ENCODE data around the gene MPP7.

The MPP7 gene

DNA sequence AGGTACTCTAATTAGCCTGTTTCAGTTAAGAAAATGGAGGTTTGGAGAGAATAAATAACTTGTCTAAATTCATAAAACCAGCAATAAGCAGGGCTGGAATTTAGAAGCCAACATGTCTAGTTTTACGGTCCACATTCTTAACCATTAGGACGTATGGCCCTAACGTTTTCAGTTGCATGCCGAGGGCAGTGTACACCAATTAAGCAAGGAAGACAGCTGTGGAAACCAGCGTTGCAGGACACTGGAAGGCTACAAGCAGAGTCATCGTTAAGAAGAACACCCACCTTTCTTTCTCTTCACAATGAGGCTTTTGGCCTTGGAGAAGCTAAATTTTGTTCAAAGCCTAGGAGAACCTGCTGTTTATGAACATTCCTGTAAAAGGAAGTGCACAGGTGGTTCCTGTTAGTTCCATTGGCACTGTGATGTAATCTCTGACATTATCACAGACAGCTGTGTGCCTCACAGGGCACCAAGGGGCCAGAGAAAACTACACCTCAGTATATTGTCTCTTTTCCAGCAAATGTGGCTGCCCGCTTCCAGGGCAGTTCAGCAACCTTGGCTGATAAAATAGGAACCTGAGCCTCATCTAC is 21.0 kb downstream of the MPP7 start:
- TF ChIP-seq, protein P1, sequence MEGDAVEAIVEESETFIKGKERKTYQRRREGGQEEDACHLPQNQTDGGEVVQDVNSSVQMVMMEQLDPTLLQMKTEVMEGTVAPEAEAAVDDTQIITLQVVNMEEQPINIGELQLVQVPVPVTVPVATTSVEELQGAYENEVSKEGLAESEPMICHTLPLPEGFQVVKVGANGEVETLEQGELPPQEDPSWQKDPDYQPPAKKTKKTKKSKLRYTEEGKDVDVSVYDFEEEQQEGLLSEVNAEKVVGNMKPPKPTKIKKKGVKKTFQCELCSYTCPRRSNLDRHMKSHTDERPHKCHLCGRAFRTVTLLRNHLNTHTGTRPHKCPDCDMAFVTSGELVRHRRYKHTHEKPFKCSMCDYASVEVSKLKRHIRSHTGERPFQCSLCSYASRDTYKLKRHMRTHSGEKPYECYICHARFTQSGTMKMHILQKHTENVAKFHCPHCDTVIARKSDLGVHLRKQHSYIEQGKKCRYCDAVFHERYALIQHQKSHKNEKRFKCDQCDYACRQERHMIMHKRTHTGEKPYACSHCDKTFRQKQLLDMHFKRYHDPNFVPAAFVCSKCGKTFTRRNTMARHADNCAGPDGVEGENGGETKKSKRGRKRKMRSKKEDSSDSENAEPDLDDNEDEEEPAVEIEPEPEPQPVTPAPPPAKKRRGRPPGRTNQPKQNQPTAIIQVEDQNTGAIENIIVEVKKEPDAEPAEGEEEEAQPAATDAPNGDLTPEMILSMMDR (IDR thresholded peaks at IDR 0.05; ENCODE audit: control extremely low read depth, extremely low read depth, low read depth, missing control alignments): no peak
- DNase-seq (ENCODE audit: extremely low spot score): no peak
- POLR2A ChIA-PET: no interaction called here
- CTCF ChIA-PET: interaction anchor here (0.9 kb wide), 1 partner anchor 111 kb away, joined by 3 read pairs; no protein-coding TSS in a partner anchor

GRCh38 chr10:28280652-28281051 is 22.2 kb downstream of the MPP7 start:
- CTCF ChIA-PET: no interaction called here
- TF ChIP-seq, protein P1 (IDR thresholded peaks at IDR 0.05; ENCODE audit: control extremely low read depth, extremely low read depth, low read depth, missing control alignments): no peak
- POLR2A ChIA-PET: no interaction called here
- no peak for DNase-seq (ENCODE audit: extremely low spot score)

DNA sequence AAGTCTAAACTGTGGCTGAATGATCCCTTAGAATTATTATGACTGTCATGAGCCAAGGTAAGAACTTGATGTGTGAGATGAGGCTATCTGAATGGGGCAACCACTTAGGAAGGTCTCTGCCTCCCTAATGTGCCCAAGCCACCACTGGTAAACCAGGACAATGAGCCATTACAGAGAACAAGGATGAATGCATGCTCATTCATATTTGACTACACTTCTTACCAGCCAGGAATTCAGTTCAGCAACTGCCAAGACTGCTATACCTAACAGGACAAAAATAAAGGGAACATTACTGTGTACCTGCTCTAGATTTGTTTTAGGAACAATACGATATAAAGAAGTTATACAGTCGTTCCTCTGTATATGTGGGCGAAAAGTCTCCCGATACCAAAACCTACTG is 23.0 kb downstream of the MPP7 start:
- ChIA-PET CTCF (no interaction called here), POLR2A (no interaction called here)
- TF ChIP-seq, protein P1 (IDR thresholded peaks at IDR 0.05; ENCODE audit: control extremely low read depth, extremely low read depth, low read depth, missing control alignments): no peak
- no peak for DNase-seq (ENCODE audit: extremely low spot score)

- CTCF ChIA-PET: no interaction called here
- TF ChIP-seq, protein P1 (IDR thresholded peaks at IDR 0.05; ENCODE audit: control extremely low read depth, extremely low read depth, low read depth, missing control alignments): no peak
- DNase-seq (ENCODE audit: extremely low spot score): no peak
- POLR2A ChIA-PET: no interaction called here
Observed at GRCh38 chr10:28278842-28279241, 24.0 kb downstream of the MPP7 start.

DNA sequence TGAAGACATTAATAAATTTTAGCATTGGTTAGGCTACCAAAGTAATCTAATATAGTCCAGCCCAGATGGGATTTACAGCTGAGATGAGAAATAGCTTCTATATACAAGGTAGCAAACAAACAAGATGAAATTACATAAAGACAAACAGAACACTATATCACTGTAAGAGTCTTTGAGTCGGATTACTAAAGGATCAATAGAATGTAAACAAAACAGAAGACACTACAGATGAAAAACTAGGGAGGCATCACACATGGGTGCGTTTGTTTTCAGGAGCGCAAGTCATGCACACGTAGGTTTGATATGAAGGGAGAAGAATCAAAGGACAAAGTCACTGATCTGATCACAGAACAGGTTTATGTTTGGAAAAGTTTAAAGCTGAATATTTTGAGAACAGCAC is 26.5 kb downstream of the MPP7 start:
- POLR2A ChIA-PET: no interaction called here
- CTCF ChIA-PET: interaction anchor here (1.3 to 2.3 kb wide), 4 partner anchors 10 to 49 kb away, joined by 3 to 6 read pairs (median 4); no protein-coding TSS in a partner anchor
- DNase-seq (ENCODE audit: extremely low spot score): no peak
- TF ChIP-seq, protein P1 (IDR thresholded peaks at IDR 0.05; ENCODE audit: control extremely low read depth, extremely low read depth, low read depth, missing control alignments): no peak

- TF ChIP-seq, protein P1 (IDR thresholded peaks at IDR 0.05; ENCODE audit: control extremely low read depth, extremely low read depth, low read depth, missing control alignments): no peak
- no peak for DNase-seq (ENCODE audit: extremely low spot score)
- ChIA-PET CTCF (interaction anchor here (1.3 kb wide), 1 partner anchor 95 kb away, joined by 3 read pairs; no protein-coding TSS in a partner anchor), POLR2A (no interaction called here)
Observed at GRCh38 chr10:28274475-28274874, 28.4 kb downstream of the MPP7 start.

Measured in GM10248 (cell line).